ENCODE measurements around the gene HLCS.

HLCS gene

GRCh38 chr21:36985751-36986594 lies 19.5 kb upstream of the HLCS start:
- no peak for DNase-seq

DNA sequence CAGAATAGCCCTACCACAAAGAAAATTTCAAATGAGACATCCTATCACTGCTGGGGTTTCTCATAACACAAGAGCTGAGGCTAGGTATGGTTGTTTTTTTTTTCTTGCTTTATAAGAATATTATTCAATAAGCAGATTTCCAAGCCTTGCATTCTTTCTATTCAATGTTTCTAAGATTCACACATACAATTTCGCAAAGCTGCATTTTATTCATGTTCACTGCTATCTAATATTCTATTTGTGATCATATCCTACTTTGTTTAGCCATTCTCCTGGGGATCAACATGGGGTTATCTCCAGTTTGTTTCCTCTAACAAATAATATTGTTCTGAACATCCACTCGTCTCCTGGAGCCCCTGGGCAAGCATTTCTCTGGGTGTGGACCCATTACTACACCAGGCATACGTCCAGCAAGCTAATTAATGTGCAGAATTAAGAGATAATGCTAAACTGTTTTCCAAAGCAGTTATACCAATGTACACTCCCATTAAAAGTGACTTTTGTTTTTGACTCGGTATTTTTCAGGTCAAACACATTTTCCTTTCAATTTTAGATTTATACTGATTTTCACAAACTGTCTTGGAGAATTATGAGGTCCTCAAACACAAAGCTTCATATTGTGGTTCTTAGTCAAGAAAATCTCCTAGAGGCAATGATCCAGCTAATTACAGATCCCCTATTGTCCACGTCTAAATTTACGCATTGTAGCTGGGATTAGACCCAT lies 15.7 kb upstream of the HLCS start:
- DNase-seq, result no peak

GRCh38 chr21:36981049-36981391 lies 14.6 kb upstream of the HLCS start:
- no peak for DNase-seq

DNA sequence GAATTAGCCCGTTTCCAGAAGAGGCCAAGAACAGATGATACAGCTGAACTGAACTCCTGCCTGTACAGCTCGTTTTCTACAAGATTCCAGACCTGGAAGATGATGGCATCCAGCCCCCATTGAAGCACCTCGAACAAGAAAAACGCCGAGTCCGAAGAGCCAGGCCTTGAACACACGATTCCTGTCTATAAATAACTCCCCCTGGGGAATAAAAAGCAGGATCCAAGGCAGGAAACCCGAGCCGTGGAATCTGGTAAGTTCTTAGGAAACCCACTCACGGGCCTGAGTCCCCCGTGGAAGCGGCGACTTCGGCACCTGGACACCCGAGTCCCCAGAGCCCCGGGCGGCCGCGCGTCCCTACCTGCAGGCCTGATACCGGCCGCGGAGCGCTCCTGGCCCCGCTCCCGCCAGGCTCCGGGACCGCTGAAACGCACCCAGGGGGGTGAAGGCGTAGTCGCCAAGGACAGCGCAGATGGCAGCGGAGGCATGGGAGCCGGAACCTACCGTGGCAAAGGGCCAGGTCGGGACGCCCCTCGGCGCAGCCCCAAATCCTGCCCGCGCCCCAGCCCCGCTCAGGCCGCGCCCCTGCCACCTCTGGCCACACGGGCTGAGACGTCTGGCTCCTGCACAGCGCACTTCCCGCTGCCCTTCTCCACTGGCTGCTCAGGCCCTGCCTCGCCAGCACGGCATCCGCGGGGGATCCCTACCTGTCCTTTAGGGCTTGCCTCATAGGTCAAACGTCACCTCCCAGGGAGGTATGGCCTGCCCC lies 14.0 kb upstream of the HLCS start:
- DNase-seq, result peak; percentile 25

- DNase-seq, result no peak
Observed at GRCh38 chr21:36976882-36977651, 10.6 kb upstream of the HLCS start.

GRCh38 chr21:36976228-36976861 lies 9.9 kb upstream of the HLCS start:
- DNase-seq, result no peak

DNA sequence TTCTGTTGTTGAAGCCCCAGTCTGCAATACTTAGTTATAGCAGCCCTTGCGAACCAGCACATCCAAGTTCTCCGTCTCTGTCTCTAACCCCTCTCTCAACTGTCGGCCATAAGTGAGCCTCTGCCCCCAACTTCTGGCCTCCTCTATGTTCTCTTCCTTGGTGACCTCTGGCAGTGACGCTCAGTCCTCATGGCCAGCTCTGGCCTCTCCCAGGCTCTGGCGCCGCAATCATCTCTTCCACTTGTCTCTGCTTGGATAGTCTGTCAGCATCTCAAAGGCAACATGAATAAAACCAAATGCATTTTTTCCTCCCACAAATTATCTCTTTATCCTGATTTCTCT lies 8.4 kb upstream of the HLCS start:
- DNase-seq, result no peak

DNA sequence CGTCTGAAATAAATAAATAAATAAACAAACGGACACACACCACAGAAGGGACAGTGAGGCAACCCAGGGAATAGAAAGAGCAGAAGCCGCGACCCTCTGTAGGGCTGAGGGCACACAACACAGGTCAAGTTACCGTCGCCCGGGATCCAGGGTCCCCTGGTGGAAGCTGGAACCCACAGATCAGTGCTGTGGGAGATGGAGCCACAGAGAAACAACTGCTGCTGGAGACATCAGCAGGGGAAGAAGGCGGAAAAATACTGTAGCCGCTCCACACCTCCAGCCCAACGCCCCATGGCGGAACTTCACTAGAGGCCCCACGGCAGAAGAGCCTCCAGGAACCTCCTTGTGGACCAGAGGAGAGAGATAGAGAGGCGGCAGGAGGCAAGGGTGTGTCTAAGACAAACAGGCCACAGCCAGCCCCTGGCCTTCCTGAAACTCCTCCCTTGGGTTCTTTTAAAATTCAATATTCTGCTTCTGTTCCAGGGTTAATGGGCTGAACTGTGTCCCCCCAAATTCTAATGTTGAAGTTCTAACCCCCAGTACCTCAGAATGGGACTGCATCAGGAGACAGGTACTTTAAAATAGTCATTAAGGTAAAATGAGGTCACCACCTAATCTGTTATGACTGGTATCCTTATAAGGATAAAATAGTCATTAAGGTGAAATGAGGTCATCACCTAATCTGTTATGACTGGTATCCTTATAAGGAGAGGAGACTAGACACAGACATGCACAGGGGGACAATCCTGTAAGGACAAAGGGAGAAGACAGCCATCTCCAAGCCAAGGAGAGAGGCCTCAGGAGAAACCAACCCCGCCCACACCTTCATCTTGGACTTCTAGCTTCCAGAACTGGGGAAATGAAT lies 7.7 kb upstream of the HLCS start:
- DNase-seq, result no peak

GRCh38 chr21:36968976-36969375 lies 2.5 kb upstream of the HLCS start:
- DNase-seq, result no peak

GRCh38 chr21:36968414-36968813 lies 1.9 kb upstream of the HLCS start:
- no peak for DNase-seq

GRCh38 chr21:36966821-36967768 lies 626 bp upstream of the HLCS start:
- DNase-seq, result no peak

- no peak for DNase-seq
Observed at GRCh38 chr21:36965720-36966065, 776 bp downstream of the HLCS start.

DNA sequence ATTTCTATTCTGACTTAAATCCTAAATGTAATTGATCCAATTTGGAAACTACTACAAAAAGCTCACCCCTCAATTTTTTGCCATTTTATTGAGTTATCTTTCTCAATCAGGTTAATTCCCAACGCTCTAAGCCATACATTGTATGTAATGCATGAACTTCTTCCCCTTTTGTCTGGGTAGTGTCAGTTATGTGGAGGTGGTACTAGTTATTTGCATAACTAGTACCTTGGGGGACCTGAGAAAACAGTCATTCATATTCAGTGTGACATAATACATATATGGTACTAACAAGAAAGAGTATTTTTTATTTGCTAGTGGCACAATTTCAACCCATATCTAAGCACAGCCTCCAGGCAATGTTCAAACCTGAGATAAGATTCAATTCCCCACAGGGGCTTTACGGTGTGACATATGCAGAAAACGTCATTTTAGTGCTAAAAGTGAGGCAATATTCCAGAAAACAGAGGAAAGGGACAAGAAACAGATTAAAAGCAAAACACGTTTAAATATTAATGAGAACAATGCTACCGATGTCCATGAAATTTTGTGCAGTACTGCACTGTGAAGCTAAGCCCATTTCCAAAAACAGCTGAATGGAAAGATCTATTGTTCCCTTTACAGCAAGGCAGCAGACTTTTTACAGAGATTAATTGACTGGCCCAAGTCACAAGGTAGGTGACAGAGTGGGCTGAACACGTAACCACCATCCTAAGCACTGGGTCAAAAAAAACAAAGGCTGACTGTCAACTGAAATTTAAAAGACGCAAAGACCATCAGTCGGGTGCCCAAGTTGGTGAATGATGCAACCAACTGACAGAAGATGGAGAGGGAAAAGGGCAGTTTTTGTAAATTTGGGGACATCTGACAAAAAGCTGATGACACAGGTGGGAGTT lies 1.4 kb downstream of the HLCS start:
- DNase-seq, result no peak

DNA sequence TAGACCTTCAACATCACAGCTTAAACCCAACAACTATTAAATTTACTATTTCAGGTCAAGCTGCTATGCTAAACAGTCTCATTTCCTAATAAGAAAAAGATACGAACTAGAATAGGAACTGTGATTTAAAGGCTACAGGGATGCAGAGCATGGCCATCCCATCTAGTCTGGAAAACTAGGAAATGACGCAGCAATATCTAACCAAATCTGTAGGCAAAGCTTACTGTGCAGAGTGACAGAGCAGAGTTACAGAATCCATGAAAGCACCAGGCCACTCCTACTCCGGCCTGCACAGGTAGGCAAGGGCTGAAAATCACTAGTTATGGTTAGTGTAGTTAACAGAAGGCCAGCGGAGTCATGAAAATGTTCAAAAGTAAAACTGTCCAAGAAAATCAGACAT lies 2.1 kb downstream of the HLCS start:
- DNase-seq, result no peak

- DNase-seq, result no peak
Observed at GRCh38 chr21:36962098-36962780, 4.2 kb downstream of the HLCS start.

DNA sequence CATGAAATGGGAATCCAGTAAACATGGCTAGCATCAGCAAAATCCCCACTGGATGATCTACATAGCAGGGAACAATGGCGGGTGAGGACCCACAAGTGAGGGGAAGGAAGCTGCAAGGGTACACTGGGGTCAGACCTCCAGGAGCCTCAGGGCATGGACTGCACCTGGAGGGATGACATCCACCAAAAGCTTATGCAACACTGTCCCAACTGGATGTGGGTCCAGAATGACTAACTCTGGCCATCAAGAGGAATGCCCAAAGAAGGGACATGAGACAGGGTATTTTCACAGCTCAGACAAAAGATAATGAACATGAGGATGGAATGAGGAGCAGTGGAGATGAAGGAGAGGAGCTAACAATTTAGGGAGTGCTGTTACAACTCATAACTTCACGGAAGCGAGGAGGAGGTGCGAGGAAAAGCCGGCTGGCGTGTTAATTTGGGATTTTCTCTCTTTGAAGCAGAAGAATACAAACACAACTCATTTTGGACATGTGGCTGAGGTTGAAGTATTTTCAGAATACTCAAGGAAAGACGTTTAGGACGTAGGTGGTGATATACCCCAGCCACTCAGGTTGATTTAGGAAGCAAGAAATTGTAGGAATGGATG lies 5.7 kb downstream of the HLCS start:
- no peak for DNase-seq

DNA sequence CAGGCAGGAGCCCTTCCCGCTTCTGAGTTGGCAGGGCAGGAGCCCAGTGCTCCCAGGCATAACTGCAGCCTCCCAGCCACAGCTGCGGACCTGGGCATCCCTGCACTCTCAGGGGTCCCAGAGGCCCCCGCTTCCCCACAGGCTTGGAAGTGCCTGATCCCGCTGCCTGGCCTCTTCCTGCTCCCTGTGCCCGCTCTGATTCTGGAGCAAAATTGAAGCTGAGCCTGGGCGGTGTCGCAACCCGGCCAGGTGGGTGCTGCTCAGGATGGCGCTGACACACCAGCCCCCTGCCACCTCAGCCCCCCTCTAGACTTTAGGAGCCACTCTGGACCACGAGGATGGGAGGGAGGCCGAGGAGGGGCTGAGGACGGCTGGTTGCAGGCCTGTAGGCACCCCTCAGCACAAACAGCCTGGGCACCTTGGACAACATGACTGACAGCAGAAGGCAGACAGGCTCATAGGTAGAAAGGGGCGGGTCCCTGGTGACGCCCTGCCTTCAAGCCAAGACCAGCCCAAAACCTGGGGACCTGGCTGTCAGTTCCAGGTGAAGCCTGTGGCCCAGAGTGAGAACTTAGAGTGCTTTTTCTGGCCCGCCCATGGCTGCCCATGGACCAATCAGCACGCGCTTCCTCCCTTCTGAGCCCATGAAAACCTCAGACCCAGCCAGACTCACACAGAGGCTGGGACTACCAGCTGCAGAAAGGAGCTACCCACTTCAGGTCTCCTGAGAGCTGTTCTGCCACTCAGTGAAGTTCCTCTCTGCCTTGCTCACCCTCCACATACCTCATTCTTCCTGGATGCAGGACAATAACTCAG lies 7.2 kb downstream of the HLCS start:
- DNase-seq, result no peak
